HepG2 (cell line): ENCODE data around the gene SETD1B.
"Not testable (repeated sequence)": the region's sequence is repeated elsewhere in the genome, so short reads cannot be mapped to it uniquely, and the experiment has no call there.

ENCODE experiments used
- ZBTB7B ChIP-seq: sonication (generic); formaldehyde crosslinking; IDR thresholded peaks from 2 replicates; pipeline ENCODE4 v1.4.0; 2020; ENCODE audit warnings: missing genetic modification reagents
- TF ChIP-seq, protein P1 (sequence below): sonication (generic); formaldehyde crosslinking; IDR thresholded peaks from 2 replicates; pipeline ENCODE4 v1.4.0; 2020; ENCODE audit warnings: mild to moderate bottlenecking, missing genetic modification reagents, borderline replicate concordance
- TF ChIP-seq, protein P2 (sequence below): sonication (generic); formaldehyde crosslinking; IDR thresholded peaks from 2 replicates; pipeline ENCODE4 v1.4.0; 2020; ENCODE audit warnings: mild to moderate bottlenecking, missing genetic modification reagents
- TF ChIP-seq, protein P3 (sequence below): sonication (generic); formaldehyde crosslinking; IDR thresholded peaks from 2 replicates; pipeline ENCODE4 v1.5.0; 2020; ENCODE audit warnings: mild to moderate bottlenecking, missing genetic modification reagents, moderate library complexity

DNA sequence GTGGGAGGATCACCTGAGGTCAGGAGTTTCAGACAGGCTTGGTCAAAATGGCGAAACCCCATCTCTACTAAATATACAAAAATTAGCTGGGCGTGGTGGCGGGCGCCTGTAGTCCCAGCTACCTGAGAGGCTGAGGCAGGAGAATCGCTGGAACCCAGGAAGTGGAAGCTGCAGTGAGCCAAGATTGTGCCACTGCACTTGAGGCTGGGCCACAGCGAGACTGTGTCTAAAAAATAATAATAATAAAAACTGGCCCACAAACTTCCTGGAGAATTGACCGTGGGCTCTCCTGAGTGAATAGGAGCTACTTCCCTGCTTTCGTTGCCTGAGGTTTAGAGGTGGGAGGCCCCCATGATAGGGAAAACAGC, 72.3 kb downstream of the SETD1B start:
- TF ChIP-seq, protein P1, sequence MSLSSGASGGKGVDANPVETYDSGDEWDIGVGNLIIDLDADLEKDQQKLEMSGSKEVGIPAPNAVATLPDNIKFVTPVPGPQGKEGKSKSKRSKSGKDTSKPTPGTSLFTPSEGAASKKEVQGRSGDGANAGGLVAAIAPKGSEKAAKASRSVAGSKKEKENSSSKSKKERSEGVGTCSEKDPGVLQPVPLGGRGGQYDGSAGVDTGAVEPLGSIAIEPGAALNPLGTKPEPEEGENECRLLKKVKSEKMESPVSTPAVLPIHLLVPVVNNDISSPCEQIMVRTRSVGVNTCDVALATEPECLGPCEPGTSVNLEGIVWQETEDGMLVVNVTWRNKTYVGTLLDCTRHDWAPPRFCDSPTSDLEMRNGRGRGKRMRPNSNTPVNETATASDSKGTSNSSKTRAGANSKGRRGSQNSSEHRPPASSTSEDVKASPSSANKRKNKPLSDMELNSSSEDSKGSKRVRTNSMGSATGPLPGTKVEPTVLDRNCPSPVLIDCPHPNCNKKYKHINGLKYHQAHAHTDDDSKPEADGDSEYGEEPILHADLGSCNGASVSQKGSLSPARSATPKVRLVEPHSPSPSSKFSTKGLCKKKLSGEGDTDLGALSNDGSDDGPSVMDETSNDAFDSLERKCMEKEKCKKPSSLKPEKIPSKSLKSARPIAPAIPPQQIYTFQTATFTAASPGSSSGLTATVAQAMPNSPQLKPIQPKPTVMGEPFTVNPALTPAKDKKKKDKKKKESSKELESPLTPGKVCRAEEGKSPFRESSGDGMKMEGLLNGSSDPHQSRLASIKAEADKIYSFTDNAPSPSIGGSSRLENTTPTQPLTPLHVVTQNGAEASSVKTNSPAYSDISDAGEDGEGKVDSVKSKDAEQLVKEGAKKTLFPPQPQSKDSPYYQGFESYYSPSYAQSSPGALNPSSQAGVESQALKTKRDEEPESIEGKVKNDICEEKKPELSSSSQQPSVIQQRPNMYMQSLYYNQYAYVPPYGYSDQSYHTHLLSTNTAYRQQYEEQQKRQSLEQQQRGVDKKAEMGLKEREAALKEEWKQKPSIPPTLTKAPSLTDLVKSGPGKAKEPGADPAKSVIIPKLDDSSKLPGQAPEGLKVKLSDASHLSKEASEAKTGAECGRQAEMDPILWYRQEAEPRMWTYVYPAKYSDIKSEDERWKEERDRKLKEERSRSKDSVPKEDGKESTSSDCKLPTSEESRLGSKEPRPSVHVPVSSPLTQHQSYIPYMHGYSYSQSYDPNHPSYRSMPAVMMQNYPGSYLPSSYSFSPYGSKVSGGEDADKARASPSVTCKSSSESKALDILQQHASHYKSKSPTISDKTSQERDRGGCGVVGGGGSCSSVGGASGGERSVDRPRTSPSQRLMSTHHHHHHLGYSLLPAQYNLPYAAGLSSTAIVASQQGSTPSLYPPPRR (CRISPR knock-in tag) = not testable (repeated sequence)
- TF ChIP-seq, protein P2, sequence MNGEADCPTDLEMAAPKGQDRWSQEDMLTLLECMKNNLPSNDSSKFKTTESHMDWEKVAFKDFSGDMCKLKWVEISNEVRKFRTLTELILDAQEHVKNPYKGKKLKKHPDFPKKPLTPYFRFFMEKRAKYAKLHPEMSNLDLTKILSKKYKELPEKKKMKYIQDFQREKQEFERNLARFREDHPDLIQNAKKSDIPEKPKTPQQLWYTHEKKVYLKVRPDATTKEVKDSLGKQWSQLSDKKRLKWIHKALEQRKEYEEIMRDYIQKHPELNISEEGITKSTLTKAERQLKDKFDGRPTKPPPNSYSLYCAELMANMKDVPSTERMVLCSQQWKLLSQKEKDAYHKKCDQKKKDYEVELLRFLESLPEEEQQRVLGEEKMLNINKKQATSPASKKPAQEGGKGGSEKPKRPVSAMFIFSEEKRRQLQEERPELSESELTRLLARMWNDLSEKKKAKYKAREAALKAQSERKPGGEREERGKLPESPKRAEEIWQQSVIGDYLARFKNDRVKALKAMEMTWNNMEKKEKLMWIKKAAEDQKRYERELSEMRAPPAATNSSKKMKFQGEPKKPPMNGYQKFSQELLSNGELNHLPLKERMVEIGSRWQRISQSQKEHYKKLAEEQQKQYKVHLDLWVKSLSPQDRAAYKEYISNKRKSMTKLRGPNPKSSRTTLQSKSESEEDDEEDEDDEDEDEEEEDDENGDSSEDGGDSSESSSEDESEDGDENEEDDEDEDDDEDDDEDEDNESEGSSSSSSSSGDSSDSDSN (CRISPR knock-in tag) = not testable (repeated sequence)
- TF ChIP-seq ZBTB7B (CRISPR knock-in tag) = not testable (repeated sequence)
- TF ChIP-seq, protein P3, sequence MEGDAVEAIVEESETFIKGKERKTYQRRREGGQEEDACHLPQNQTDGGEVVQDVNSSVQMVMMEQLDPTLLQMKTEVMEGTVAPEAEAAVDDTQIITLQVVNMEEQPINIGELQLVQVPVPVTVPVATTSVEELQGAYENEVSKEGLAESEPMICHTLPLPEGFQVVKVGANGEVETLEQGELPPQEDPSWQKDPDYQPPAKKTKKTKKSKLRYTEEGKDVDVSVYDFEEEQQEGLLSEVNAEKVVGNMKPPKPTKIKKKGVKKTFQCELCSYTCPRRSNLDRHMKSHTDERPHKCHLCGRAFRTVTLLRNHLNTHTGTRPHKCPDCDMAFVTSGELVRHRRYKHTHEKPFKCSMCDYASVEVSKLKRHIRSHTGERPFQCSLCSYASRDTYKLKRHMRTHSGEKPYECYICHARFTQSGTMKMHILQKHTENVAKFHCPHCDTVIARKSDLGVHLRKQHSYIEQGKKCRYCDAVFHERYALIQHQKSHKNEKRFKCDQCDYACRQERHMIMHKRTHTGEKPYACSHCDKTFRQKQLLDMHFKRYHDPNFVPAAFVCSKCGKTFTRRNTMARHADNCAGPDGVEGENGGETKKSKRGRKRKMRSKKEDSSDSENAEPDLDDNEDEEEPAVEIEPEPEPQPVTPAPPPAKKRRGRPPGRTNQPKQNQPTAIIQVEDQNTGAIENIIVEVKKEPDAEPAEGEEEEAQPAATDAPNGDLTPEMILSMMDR (CRISPR knock-in tag) = not testable (repeated sequence)
